Measurements from ENCODE around the gene LAYN. TPM values are rescaled to one million over a fixed set of nuclear protein-coding genes. Genes with fewer than 3 reads are reported as not detected.

Gene LAYN
- total RNA-seq, 6 experiments from 2014 or later: 0.19 to 2.0 (median 0.59) TPM

DNA sequence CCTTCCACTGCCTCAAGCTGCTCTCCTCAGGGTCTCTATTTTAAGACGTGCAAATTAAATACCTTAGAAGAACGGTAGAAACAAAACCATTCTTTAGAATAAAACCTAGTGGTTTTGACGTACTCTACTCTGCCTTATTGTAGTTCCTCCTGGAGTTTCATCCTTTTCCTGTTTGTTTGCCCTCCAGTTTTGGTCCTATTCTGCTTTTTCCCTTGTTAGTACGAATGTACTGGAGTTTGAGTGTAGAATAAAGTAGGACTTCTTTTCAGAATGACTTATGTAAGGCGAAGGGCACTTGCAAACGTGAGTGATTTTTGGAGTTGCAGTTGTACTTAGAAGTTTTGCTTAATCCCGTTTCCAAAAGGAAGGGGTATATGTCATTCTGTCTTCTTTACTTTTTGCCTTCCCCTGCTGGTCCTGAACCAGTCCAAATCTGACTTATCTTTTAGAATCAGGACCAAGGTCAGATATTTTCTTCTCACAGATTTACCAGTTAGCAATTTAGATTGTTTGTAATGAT lies 63.2 kb downstream of the LAYN start:
- 3% methylated on average over 7 of the region's 7 CpGs for WGBS (ENCODE audit: insufficient coverage, low coverage, low lambda C conversion rate, missing lambda C conversion rate)
- Histone ChIP-seq H3K36me3 (no peaks in the 10 kb centered on the region), H3K27ac (peak overlapping the region; percentile 99 to 100 (median 100)), H3K4me3 (peak overlapping the region; percentile 77 to 87 (median 81)), H3K27me3 (no peaks in the 10 kb centered on the region), H3K9me3 (no peaks in the 10 kb centered on the region), H3K4me1 (peaks cover 0 to 40% (median 10%) of the 10 kb centered on the region in 4 donors)
- ATAC-seq: no peak
- intact Hi-C loops (cut with DNase I): loop anchor here in 1 of 2 donors (10.0 kb wide), 1 partner anchor 171 kb away; no protein-coding TSS in a partner anchor
- no peak for DNase-seq
- TF ChIP-seq, protein P1, sequence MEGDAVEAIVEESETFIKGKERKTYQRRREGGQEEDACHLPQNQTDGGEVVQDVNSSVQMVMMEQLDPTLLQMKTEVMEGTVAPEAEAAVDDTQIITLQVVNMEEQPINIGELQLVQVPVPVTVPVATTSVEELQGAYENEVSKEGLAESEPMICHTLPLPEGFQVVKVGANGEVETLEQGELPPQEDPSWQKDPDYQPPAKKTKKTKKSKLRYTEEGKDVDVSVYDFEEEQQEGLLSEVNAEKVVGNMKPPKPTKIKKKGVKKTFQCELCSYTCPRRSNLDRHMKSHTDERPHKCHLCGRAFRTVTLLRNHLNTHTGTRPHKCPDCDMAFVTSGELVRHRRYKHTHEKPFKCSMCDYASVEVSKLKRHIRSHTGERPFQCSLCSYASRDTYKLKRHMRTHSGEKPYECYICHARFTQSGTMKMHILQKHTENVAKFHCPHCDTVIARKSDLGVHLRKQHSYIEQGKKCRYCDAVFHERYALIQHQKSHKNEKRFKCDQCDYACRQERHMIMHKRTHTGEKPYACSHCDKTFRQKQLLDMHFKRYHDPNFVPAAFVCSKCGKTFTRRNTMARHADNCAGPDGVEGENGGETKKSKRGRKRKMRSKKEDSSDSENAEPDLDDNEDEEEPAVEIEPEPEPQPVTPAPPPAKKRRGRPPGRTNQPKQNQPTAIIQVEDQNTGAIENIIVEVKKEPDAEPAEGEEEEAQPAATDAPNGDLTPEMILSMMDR (IDR thresholded peaks at IDR 0.05): no peak
- no peak for TF ChIP-seq POLR2A (IDR thresholded peaks at IDR 0.05)

GRCh38 chr11:111604392-111605009 lies 64.0 kb downstream of the LAYN start:
- Histone ChIP-seq H3K4me3 (peak overlapping the region; percentile 77 to 87 (median 81)), H3K36me3 (no peaks in the 10 kb centered on the region), H3K9me3 (no peaks in the 10 kb centered on the region), H3K27me3 (no peaks in the 10 kb centered on the region), H3K27ac (peak overlapping the region; percentile 99 to 100 (median 100)), H3K4me1 (peaks cover 0 to 46% (median 11%) of the 10 kb centered on the region in 4 donors)
- TF ChIP-seq, protein P1 (IDR thresholded peaks at IDR 0.05): peak; percentile 60 to 64 (median 64)
- peak; percentile 23 for TF ChIP-seq POLR2A (IDR thresholded peaks at IDR 0.05)
- WGBS (ENCODE audit: insufficient coverage, low coverage, low lambda C conversion rate, missing lambda C conversion rate): 4% methylated on average over 8 of the region's 9 CpGs
- DNase-seq (no peak), ATAC-seq (peak; percentile 26 to 42 (median 36))
- intact Hi-C loops (cut with DNase I): loop anchor here in 1 of 2 donors (10.0 kb wide), 1 partner anchor 170 kb away; no protein-coding TSS in a partner anchor

- DNase-seq (no peak), ATAC-seq (no peak)
- no peaks in the 10 kb centered on the region for H3K27me3 ChIP-seq
- peaks cover 0 to 46% (median 11%) of the 10 kb centered on the region in 4 donors for H3K4me1 ChIP-seq
- WGBS (ENCODE audit: insufficient coverage, low coverage, low lambda C conversion rate, missing lambda C conversion rate): 12% methylated on average over 4 of the region's 4 CpGs
- no peaks in the 10 kb centered on the region for H3K36me3 ChIP-seq
- H3K9me3 ChIP-seq: no peaks in the 10 kb centered on the region
- peak overlapping the region in 2 of 3 donors; percentile 81 to 87 for H3K4me3 ChIP-seq
- H3K27ac ChIP-seq: peak overlapping the region; percentile 32 to 100 (median 100)
- intact Hi-C loops (cut with DNase I): loop anchor here in 1 of 2 donors (10.0 kb wide), 1 partner anchor 169 kb away; no protein-coding TSS in a partner anchor
- TF ChIP-seq, protein P1 (IDR thresholded peaks at IDR 0.05): peak in 2 of 4 donors; percentile 11 to 31
- TF ChIP-seq POLR2A (IDR thresholded peaks at IDR 0.05): no peak
Observed at GRCh38 chr11:111605681-111606080, 65.2 kb downstream of the LAYN start.

DNA sequence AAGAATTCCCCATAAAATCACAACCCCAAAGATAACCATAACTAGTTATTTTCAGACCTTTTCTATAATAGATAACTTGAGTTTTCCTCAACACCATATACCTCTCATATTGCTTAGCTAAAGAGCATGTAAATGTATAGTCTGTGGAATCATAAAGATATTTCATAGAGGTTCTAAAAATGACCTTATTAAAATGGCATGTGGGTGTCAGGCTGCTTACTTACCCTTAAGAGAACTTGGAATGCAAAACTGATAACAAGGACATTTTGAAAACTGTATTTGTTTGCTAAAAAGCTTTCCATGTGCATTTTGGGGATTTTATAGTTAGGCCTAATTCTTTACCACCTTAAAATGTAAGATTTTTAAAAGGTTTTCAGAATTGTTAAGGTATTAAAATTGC lies 66.5 kb downstream of the LAYN start:
- Histone ChIP-seq H3K4me3 (no peak overlapping the region), H3K27ac (peak overlapping the region in 2 of 3 donors; percentile 100), H3K36me3 (no peaks in the 10 kb centered on the region), H3K4me1 (peaks cover 0 to 46% (median 11%) of the 10 kb centered on the region in 4 donors), H3K9me3 (no peaks in the 10 kb centered on the region), H3K27me3 (no peaks in the 10 kb centered on the region)
- intact Hi-C loops (cut with DNase I): loop anchor here in 1 of 2 donors (10.0 kb wide), 1 partner anchor 168 kb away; no protein-coding TSS in a partner anchor
- TF ChIP-seq POLR2A (IDR thresholded peaks at IDR 0.05): no peak
- TF ChIP-seq, protein P1 (IDR thresholded peaks at IDR 0.05): no peak
- ATAC-seq: no peak
- DNase-seq: no peak
